ENCODE data around the gene CRYL1. TPM values are rescaled to one million over a fixed set of nuclear protein-coding genes. Genes with fewer than 3 reads are reported as not detected.

The CRYL1 gene
- total and polyA plus RNA-seq, 2 of the 4 experiments (the other 2 are of a cell fraction) = 11.7 to 16.4 TPM

DNA sequence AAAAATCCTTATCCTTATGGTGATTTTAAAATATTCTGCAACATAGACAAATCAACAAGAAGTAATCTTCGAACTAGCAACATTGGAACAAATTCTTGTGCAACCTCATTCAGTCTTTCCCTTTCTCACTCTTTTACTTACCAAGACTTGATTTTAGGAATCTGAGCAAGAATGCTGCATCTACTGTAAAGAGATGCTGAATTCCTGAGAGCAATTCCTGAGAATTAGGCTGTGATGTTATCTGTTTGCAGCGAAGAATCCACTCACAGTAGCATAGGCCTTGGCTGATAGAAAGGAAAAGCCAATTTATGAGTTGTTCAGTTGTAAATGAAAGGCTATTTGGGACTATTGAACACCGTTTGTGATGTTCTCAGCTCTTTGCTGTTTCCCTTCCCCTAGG lies 144.3 kb downstream of the CRYL1 start:
- in situ Hi-C loops (cut with MboI; ENCODE audit: low sequenced_read_pairs) (no loop called here), dilution Hi-C loops (cut with HindIII; ENCODE audit: low sequenced_read_pairs, unreplicated experiment) (no loop called here), intact Hi-C loops (cut with micrococcal nuclease) (no loop called here)
- H3K14ac ChIP-seq (replicated peaks; ENCODE audit: low read depth, low read length) = no peak overlapping the region
- H2BK120ac ChIP-seq (ENCODE audit: low read depth, low read length) = no peak overlapping the region
- no peaks in the 10 kb centered on the region for H3K79me1 ChIP-seq (ENCODE audit: low read depth in 1 of 2, low read length in 2 of 2)
- no peaks in the 10 kb centered on the region for H4K20me1 ChIP-seq (ENCODE audit: insufficient read depth, low read length)
- H3K23ac ChIP-seq (ENCODE audit: low read depth, low read length) = no peak overlapping the region
- H2BK20ac ChIP-seq (ENCODE audit: low read depth, low read length) = no peak overlapping the region
- no peak for TF ChIP-seq POLR2A (IDR thresholded peaks at IDR 0.05; ENCODE audit: low read depth, low read length)
- no peak for TF ChIP-seq NFE2L2 (IDR thresholded peaks at IDR 0.05; ENCODE audit: low read depth, low read length)
- TF ChIP-seq CTCF (conservative IDR thresholded peaks at IDR 0.05; ENCODE audit: low read depth, low read length) = no peak
- TF ChIP-seq MAZ (IDR thresholded peaks at IDR 0.05; ENCODE audit: borderline replicate concordance, low read depth, low read length) = no peak
- TF ChIP-seq MAFK (IDR thresholded peaks at IDR 0.05; ENCODE audit: low read depth, low read length) = no peak
- TF ChIP-seq, protein P1, sequence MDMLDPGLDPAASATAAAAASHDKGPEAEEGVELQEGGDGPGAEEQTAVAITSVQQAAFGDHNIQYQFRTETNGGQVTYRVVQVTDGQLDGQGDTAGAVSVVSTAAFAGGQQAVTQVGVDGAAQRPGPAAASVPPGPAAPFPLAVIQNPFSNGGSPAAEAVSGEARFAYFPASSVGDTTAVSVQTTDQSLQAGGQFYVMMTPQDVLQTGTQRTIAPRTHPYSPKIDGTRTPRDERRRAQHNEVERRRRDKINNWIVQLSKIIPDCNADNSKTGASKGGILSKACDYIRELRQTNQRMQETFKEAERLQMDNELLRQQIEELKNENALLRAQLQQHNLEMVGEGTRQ (IDR thresholded peaks at IDR 0.05; ENCODE audit: low read depth, low read length) = no peak
- TF ChIP-seq RCOR1 (IDR thresholded peaks at IDR 0.05; ENCODE audit: insufficient replicate concordance, low read length) = no peak
- TF ChIP-seq SMC3 (IDR thresholded peaks at IDR 0.05; ENCODE audit: low read depth, low read length) = no peak
- TF ChIP-seq MXI1 (IDR thresholded peaks at IDR 0.05; ENCODE audit: borderline replicate concordance, low read depth, low read length) = no peak
- TF ChIP-seq RAD21 (IDR thresholded peaks at IDR 0.05; ENCODE audit: low read length) = no peak
- no peak for TF ChIP-seq RFX5 (IDR thresholded peaks at IDR 0.05; ENCODE audit: low read depth, low read length)
- TF ChIP-seq ELK1 (IDR thresholded peaks at IDR 0.05; ENCODE audit: borderline replicate concordance, low read depth, low read length) = no peak
- TF ChIP-seq FOS (IDR thresholded peaks at IDR 0.05; ENCODE audit: low read depth, low read length) = no peak
- TF ChIP-seq CEBPB (IDR thresholded peaks at IDR 0.05; ENCODE audit: low read depth, low read length) = no peak
- no peak for TF ChIP-seq BHLHE40 (IDR thresholded peaks at IDR 0.05; ENCODE audit: low read depth, low read length)
- TF ChIP-seq CHD1 (IDR thresholded peaks at IDR 0.05; ENCODE audit: low read depth, low read length) = no peak
- no peak overlapping the region for H3K27ac ChIP-seq (ENCODE audit: insufficient read depth, low read length)
- H3K4me1 ChIP-seq (ENCODE audit: control insufficient read depth, insufficient read depth, low read length) = no peaks in the 10 kb centered on the region
- ATAC-seq (ENCODE audit: low read depth) = no peak
- no peaks in the 10 kb centered on the region for H3K9me3 ChIP-seq (ENCODE audit: control insufficient read depth, insufficient read depth, low read length)
- H2BK15ac ChIP-seq (ENCODE audit: low read depth, low read length) = no peak overlapping the region
- H4K5ac ChIP-seq (ENCODE audit: low read depth, low read length) = no peak overlapping the region
- no peak overlapping the region for H3K4ac ChIP-seq (ENCODE audit: low read depth, low read length)
- no peak overlapping the region for H4K91ac ChIP-seq (ENCODE audit: insufficient read depth, low read depth, low read length)
- no peak overlapping the region for H4K8ac ChIP-seq (ENCODE audit: low read depth in 2 of 2, low read length in 2 of 2)
- H3K4me3 ChIP-seq (ENCODE audit: insufficient read depth, low read depth, low read length) = no peak overlapping the region
- no peak overlapping the region for H2BK5ac ChIP-seq (ENCODE audit: low read depth, low read length, poor library complexity, severe bottlenecking)
- H2AK5ac ChIP-seq (ENCODE audit: low read depth, low read length) = no peak overlapping the region
- H2AK9ac ChIP-seq (replicated peaks; ENCODE audit: low read depth, low read length, poor library complexity) = no peak overlapping the region
- H3K9me1 ChIP-seq (ENCODE audit: insufficient read depth, low read length) = no peaks in the 10 kb centered on the region
- no peak overlapping the region for H3K9ac ChIP-seq (ENCODE audit: low read depth, low read length)
- ChIA-PET POLR2A (ENCODE audit: unreplicated experiment) (no interaction called here), CTCF (no interaction called here)
- no peak overlapping the region for H2AFZ ChIP-seq (replicated peaks; ENCODE audit: low read length, poor library complexity)
- H3K18ac ChIP-seq (ENCODE audit: low read depth, low read length) = no peak overlapping the region
- BruUV-seq (replicated peaks) = no TSS peak
- no peak overlapping the region for H3K56ac ChIP-seq (ENCODE audit: extremely low read depth, insufficient read depth, low read length)
- WGBS, 2 experiments (ENCODE audit: extremely low coverage in 2 of 2, insufficient read length in 1 of 2) = no CpG with 5 or more reads among the region's 3 CpGs
- peaks cover 40% of the 10 kb centered on the region for H3K27me3 ChIP-seq (ENCODE audit: control insufficient read depth, insufficient read depth, low read length)
- no peak for DNase-seq
- no peak overlapping the region for H3K4me2 ChIP-seq (ENCODE audit: low read depth, low read length)
- no peaks in the 10 kb centered on the region for H3K36me3 ChIP-seq (ENCODE audit: control insufficient read depth, insufficient read depth, low read length)
